ENCODE results near the gene COA1.

Gene COA1

GRCh38 chr7:43703573-43703972 lies 25.8 kb downstream of the COA1 start:
- H3K36me3 ChIP-seq (ENCODE audit: low read length): no peaks in the 10 kb centered on the region; the same call in 1 of the 2 replicates

DNA sequence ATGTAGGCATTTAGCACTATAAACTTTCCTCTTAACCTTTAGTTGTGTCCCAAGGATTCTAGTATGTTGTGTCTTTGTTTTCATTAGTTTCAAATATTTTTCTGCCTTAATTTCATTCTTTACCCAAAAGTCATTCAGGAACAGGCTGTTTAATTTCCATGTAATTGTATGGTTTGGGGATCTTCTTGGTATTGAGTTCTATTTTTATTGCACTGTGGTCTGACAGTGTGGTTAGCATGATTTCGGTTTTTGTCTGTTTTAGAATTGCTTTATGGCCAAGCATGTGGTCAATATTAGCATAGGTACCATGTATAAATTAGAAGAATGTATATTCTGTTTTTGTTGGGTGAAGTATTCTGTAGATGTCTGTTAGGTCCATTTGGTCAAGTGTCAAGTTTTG lies 26.3 kb downstream of the COA1 start:
- Histone ChIP-seq H3K27ac (ENCODE audit: low read depth, low read length) (no peak overlapping the region), H3K9me3 (ENCODE audit: insufficient read depth, low read length) (no peaks in the 10 kb centered on the region), H3K36me3 (ENCODE audit: low read length) (no peaks in the 10 kb centered on the region), H3K9me2 (replicated peaks; ENCODE audit: insufficient read depth, low read length) (no peaks in the 10 kb centered on the region), H3K27me3 (ENCODE audit: low read length) (no peaks in the 10 kb centered on the region), H3K79me2 (ENCODE audit: insufficient read depth, low read length) (peaks cover 97% of the 10 kb centered on the region), H3F3A (ENCODE audit: insufficient read depth) (peaks cover 24% of the 10 kb centered on the region), H3K4me2 (ENCODE audit: low read depth, low read length, poor library complexity, severe bottlenecking) (no peak overlapping the region), H3K9ac (ENCODE audit: low read length) (no peak overlapping the region), H4K20me1 (ENCODE audit: low read depth, low read length) (no peaks in the 10 kb centered on the region), H2AFZ (ENCODE audit: low read depth, low read length, severe bottlenecking) (no peak overlapping the region), H3K4me3 (ENCODE audit: insufficient read depth, low read length, poor library complexity, severe bottlenecking) (no peak overlapping the region)
- TF ChIP-seq CTCF (IDR thresholded peaks at IDR 0.05; ENCODE audit: insufficient read depth, low read length, poor library complexity, severe bottlenecking) (no peak), EZH2phosphoT487 (conservative IDR thresholded peaks at IDR 0.05; ENCODE audit: low read length) (no peak)

More at GRCh38 chr7:43703573-43703972, 25.8 kb downstream of the COA1 start:
- Histone ChIP-seq H4K20me1 (ENCODE audit: low read depth, low read length) (no peaks in the 10 kb centered on the region), H3K9me2 (replicated peaks; ENCODE audit: insufficient read depth, low read length) (no peaks in the 10 kb centered on the region), H3K79me2 (ENCODE audit: insufficient read depth, low read length) (peaks cover 97% of the 10 kb centered on the region), H3K9me3 (ENCODE audit: insufficient read depth, low read length) (no peaks in the 10 kb centered on the region), H3K4me3 (ENCODE audit: insufficient read depth, low read length, poor library complexity, severe bottlenecking) (no peak overlapping the region), H3K27ac (ENCODE audit: low read depth, low read length) (no peak overlapping the region), H3K4me2 (ENCODE audit: low read depth, low read length, poor library complexity, severe bottlenecking) (no peak overlapping the region), H2AFZ (ENCODE audit: low read depth, low read length, severe bottlenecking) (no peak overlapping the region), H3K27me3 (ENCODE audit: low read length) (no peaks in the 10 kb centered on the region), H3K9ac (ENCODE audit: low read length) (no peak overlapping the region), H3F3A (ENCODE audit: insufficient read depth) (peaks cover 21% of the 10 kb centered on the region)
- TF ChIP-seq EZH2phosphoT487 (conservative IDR thresholded peaks at IDR 0.05; ENCODE audit: low read length) (no peak), CTCF (IDR thresholded peaks at IDR 0.05; ENCODE audit: insufficient read depth, low read length, poor library complexity, severe bottlenecking) (no peak)

GRCh38 chr7:43701929-43702328 lies 27.4 kb downstream of the COA1 start:
- TF ChIP-seq EZH2phosphoT487 (conservative IDR thresholded peaks at IDR 0.05; ENCODE audit: low read length) (no peak), CTCF (IDR thresholded peaks at IDR 0.05; ENCODE audit: insufficient read depth, low read length, poor library complexity, severe bottlenecking) (no peak)
- Histone ChIP-seq H3K9me2 (replicated peaks; ENCODE audit: insufficient read depth, low read length) (no peaks in the 10 kb centered on the region), H2AFZ (ENCODE audit: low read depth, low read length, severe bottlenecking) (no peak overlapping the region), H3K36me3 (ENCODE audit: low read length) (no peaks in the 10 kb centered on the region), H3K9ac (ENCODE audit: low read length) (no peak overlapping the region), H3K27ac (ENCODE audit: low read depth, low read length) (peak overlapping the region; percentile 83; the same call in 1 of the 2 replicates), H3K79me2 (ENCODE audit: insufficient read depth, low read length) (peaks cover 97% of the 10 kb centered on the region), H3K4me2 (ENCODE audit: low read depth, low read length, poor library complexity, severe bottlenecking) (peak overlapping the region; percentile 68), H4K20me1 (ENCODE audit: low read depth, low read length) (no peaks in the 10 kb centered on the region), H3K27me3 (ENCODE audit: low read length) (no peaks in the 10 kb centered on the region), H3F3A (ENCODE audit: insufficient read depth) (peaks cover 29% of the 10 kb centered on the region), H3K9me3 (ENCODE audit: insufficient read depth, low read length) (no peaks in the 10 kb centered on the region), H3K4me3 (ENCODE audit: insufficient read depth, low read length, poor library complexity, severe bottlenecking) (no peak overlapping the region)

Data from SU-DHL-6 (cell line).